Measurements from ENCODE around the gene SIX2.

The SIX2 gene

DNA sequence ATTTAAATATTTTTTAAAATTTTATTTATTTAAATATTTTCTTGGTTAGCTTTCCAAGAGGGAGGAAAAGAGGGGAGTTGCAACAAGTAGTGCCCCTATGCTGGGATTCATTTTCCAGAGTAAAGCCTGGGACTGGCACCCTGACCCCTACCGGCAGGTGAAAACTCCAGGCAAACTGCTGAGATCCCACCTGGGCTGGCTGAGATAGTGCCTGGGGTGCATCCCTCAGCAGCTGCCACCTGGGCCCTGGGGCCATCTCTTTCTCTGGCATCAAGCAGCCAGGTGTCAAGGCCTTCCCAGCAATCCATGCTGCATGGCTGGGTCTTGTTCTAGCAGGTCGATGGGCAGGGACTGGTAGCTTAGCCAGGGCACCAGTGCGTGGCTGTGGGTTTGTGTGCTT lies 6.6 kb downstream of the SIX2 start:
- DNase-seq (ENCODE audit: low read depth in 4 of 4, low spot score in 1 of 4): no peak

DNA sequence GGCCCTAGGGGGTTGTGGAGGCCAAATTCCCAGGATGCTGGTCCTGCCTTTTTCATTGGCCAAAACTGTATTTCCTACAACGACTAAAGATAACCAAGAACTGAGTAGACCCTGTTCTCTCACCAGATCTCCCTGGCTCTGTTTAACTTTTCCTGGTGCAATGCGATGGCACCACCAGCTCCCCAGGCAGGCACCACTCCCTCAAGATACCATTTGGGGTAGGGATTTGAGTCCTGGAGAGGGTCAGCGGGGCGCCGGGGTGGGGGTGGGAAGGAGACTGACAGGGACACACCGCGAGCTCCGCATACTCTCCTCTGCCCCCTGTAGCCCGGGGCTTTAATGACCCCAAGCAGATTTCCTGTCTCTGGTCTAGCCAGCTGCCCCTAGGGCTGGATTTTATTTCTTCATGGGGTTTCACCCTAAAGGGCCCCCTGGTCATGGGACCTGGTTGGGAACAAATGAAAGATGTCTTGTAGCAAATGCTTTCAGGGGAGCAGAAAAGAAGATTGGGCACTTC lies 7.3 kb downstream of the SIX2 start:
- DNase-seq (ENCODE audit: low read depth in 4 of 4, low spot score in 1 of 4): no peak

DNA sequence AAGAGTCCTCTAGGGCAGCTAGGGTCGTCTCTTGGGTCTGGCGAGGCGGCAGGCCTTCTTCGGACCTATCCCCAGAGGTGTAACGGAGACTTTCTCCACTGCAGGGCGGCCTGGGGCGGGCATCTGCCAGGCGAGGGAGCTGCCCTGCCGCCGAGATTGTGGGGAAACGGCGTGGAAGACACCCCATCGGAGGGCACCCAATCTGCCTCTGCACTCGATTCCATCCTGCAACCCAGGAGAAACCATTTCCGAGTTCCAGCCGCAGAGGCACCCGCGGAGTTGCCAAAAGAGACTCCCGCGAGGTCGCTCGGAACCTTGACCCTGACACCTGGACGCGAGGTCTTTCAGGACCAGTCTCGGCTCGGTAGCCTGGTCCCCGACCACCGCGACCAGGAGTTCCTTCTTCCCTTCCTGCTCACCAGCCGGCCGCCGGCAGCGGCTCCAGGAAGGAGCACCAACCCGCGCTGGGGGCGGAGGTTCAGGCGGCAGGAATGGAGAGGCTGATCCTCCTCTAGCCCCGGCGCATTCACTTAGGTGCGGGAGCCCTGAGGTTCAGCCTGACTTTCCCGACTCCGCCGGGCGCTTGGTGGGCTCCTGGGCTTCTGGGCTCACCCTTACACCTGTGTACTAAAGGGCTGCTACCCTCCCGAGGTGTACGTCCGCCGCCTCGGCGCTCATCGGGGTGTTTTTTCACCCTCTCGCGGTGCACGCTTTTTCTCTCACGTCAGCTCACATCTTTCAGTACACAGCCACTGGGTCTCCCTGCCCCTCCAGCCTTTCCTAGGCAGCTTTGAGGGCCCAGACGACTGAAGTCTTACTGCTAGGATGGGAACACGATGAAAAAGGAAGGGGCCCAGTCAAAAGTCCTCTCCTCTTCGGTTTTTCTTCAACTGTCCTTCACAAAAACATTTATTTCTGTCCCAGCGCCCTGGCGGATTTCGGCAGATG lies 8.1 kb downstream of the SIX2 start:
- DNase-seq (ENCODE audit: low read depth in 4 of 4, low spot score in 1 of 4): no peak

DNA sequence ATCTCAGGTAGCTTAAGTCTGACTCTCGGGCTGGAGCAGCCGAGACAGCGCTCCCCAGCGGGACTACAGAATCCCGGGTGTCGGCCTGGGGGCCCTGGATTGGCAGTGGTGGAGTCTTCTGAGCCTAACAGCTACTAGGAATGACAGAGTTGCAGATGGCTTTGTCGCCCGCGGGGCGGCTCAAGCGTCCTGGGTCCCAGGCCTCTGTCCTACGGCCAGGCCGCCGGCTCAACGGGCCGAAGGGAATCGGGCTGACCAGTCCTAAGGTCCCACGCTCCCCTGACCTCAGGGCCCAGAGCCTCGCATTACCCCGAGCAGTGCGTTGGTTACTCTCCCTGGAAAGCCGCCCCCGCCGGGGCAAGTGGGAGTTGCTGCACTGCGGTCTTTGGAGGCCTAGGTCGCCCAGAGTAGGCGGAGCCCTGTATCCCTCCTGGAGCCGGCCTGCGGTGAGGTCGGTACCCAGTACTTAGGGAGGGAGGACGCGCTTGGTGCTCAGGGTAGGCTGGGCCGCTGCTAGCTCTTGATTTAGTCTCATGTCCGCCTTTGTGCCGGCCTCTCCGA lies 8.8 kb downstream of the SIX2 start:
- no peak for DNase-seq (ENCODE audit: low read depth in 4 of 4, low spot score in 1 of 4)

DNA sequence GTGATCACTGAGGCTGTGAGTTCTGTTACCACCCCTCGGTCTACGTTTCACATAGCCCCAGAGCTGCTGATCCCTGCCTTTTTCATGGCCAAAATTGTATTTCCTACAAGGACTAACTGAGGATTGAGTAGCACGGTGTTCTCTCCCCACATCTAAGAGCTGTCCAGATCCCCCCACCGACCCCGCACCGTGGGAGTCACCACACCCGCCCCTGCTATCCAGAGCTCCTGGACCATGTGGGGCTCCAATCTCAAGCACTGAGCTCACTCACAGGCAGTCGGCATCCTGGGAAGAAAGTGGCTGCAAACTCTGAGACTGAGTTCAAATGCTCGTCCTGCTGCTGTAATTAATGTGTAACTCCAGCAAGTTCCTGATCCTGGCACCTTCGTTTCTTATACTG lies 9.7 kb downstream of the SIX2 start:
- no peak for DNase-seq (ENCODE audit: low read depth in 4 of 4, low spot score in 1 of 4)

DNA sequence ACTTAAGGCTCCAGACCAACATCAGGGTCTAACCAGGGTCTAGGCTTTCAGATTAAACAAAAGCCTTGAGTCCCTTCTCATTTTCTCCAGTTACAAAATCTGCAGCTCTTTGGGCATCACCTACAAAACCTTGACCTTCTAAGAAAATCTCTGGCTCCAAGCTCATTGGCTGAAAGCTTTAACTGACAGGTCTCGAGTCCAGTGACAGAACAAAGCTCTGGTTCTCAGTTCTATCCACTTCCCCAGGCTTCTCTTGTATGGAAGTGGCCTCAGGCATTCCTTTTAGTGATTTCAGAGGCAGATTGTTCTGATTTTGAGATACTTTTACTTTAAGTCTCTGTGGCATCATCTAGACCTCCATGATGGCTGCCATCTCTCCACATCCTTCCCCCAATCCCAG lies 11.3 kb downstream of the SIX2 start:
- DNase-seq (ENCODE audit: low read depth in 4 of 4, low spot score in 1 of 4): no peak

DNA sequence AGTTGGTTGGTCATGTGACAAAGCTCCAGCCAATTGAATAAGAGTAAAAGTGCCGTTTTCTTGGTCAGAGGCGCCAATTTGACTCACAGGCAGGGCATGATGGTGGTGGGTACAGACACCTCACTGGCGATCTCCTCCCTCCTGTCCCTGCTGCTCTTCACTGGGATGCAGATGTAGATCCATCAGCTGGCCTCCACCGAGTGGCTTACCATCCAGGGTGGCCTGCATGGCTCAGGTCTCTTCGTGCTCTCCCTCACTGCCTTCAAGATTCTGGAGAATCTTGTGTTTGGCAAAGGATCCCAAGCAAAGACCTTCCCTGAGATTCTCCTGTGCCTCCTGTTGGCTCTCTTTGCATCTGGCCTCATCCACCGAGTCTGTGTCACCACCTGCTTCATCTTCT lies 12.9 kb downstream of the SIX2 start:
- no peak for DNase-seq (ENCODE audit: low read depth in 4 of 4, low spot score in 1 of 4)

DNA sequence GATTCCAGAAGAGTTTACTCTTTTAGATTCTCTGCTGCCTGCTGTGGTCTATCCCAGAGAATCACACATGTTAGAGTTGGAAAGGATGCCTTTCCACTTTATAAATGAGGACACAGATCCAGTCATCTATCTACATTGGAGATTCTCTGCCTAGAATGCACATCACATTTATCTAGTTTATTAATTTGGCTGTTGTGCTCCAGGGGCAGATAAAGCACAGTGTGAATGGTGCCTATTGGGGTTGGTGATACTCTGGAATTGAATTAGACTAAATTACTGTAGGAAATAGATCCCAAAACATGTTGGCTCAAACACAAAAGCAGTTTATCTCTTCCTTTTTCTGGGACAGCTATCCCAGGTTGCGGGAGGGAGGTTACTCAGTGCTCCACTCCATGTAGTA lies 14.9 kb downstream of the SIX2 start:
- no peak for DNase-seq (ENCODE audit: low read depth in 4 of 4, low spot score in 1 of 4)

DNA sequence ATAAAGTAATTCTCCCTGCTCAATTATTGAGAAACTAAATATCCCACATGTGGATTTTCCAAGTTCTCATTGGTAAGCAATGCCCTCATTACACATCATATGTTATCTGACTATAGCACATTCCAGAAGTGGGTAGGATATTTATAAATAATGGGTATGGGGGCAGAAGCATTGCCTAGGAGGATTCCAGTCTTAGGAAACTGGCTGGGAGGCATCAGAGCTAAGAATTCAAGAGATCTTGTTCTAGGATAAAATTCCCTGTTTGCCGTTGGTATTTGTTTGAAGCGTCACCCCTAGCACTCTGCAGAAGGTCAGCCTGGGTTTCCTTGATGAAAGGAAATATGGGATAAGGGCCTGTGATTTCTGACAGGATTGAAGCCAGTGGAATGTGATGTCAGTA lies 20.1 kb downstream of the SIX2 start:
- no peak for DNase-seq (ENCODE audit: low read depth in 4 of 4, low spot score in 1 of 4)

DNA sequence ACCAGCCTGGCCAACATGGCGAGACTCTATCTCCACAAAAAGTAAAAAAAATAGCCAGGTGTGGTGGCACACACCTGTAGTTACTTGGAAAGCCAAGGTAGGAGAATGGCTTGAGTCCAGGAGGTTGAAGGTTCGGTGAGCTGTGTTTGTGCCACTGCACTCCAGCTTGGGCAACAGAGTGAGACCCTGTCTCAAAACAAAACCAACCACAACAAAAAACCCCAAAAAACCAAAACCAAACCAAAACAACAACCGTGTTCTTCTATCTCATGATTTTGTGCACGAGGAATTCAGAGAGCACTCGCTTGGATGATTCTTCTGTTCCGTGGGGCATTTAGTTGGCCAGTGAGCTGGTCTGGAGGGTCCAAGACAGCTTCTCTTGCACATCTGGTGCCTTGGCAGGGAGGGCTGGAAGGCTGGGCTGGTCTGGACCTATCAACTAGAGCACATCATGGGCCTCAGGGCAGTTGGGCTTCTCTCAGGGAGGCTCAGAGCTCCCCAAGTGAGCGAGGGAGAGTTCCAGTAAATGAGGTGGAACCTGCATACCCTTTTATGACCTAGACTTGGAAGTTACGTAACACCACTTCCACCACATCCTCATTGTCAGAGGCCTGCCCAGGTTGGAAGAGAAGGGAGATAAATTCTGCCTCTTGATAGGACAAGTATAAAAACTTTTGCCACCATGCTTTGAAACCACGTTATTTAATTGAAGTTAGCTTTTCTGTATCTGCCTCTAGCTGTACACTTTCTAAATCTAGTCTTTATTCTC lies 25.2 kb downstream of the SIX2 start:
- DNase-seq (ENCODE audit: low read depth in 4 of 4, low spot score in 1 of 4): no peak

DNA sequence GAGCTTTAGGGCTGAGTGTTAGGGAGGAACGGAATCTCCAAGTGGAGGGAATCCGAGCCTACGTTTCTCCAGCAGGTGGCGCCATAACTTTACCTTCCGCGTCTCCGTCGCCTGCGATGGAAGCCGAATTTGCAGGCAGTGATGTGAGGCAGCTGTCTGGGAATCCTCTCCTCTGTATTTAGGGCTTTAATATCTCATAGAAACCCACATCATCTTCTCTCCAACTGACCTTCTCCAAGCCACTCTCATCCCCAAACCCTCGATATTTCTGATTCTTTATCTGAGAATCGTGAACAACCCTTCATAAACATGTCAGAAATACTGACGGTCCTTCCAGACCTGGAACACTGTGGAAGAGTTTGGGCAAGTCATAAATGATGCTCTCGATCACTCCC lies 27.5 kb downstream of the SIX2 start:
- DNase-seq (ENCODE audit: low read depth in 4 of 4, low spot score in 1 of 4): peak; percentile 48 to 64 (median 56)

DNA sequence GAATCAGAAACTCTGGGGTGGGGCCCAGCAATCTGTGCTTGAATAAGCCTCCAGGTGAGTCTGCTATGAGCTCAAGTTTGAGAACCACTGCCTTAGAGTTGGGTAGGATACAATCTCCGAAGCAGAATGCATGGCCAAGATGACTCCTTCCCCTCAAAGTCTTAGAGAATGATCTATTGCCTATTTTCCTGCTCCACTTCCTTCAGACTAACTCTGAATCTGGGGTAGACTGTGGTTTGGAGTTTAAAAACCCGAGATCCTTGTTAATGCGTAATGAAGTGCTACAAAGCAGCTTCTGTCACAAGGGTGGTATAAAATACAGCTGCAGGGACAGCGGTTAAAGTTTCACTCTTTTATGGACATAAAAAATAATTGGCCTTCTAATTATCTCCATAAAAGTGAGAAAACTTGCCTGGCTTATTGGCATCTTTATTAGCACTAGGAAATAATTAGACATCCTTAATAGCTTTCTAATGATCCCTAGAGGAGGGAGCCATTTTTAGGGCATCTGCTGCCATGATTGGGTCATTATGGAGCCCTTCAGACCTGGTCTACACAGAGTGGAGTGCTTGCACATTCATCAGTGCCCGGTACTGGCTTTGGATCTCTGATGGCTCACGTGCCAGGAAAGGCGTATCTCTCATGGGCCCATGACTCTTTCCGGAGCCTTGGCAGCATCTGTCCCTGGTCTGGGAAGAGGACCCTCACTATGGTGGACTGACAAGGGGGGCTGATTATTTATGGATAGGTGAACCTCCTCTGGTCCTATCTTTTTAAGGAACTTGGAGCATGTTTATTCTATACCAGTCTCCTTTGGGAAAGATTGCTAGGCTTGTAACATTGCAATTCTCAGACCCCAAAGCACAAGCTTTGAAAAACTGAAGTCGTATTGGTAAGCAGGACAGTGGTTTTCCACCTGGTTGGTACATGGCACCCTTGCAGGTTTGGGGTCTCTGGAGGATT lies 28.2 kb downstream of the SIX2 start:
- DNase-seq (ENCODE audit: low read depth in 4 of 4, low spot score in 1 of 4): no peak

DNA sequence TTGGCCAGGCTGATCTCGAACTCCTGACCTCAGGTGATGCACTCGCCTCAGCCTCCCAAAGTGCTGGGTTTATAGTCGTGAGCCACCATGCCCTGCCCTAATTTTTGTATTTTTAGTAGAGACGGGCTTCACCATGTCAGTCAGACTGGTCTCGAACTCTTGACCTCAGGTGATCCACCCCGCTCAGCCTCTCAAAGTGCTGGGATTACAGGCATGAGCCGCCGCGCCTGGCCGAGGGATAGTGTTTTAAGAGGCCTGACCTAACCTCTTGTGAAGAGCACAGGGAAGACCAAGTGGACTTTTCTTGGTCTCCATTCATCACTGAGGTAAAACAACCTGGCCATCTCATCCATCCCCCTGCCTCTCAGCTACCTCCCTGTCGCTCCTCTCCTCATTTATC lies 29.7 kb downstream of the SIX2 start:
- no peak for DNase-seq (ENCODE audit: low read depth in 4 of 4, low spot score in 1 of 4)

DNA sequence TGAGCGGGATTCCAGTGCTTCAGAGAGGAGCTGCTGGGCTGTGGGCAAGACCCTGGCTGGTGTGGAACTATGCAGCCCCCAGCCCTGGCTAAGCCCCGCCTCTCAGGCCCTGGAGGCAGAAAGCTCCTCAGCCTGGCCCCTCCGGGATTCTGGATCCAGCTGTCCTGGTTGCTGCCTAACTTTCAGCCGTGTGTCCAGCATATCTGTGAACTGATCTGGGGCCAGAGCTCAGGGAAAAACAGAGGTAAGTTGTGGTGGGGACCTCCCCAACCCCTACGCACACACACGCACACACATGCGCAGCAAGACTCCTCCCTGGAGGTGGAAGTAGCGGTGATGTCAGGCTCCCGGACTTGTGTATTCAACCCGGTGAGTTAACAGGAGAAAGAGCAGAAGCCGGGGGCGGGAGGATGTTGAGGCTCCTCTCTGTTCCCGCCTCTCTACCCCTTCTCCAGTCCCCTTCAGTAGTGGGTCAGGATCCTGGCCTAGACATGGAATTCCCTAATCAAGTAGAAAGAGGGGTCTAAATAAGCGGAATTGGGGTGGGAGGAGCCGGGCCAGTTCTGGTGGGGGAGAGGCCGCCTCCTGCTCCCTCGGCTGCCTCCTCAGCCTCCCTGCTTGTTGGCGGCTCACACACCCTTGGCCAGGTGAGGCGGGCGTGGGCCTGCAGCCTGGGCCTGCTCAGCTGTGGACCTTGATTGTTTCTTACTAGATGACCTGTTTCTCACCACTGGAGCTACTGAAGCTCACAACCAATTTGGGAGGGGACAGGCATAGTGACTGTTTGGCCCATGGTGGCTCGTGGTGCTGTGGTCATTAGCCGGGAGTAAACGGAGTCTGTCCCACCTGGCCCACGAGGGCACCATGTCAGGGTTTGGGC lies 33.4 kb downstream of the SIX2 start:
- DNase-seq (ENCODE audit: low read depth in 4 of 4, low spot score in 1 of 4): no peak

DNA sequence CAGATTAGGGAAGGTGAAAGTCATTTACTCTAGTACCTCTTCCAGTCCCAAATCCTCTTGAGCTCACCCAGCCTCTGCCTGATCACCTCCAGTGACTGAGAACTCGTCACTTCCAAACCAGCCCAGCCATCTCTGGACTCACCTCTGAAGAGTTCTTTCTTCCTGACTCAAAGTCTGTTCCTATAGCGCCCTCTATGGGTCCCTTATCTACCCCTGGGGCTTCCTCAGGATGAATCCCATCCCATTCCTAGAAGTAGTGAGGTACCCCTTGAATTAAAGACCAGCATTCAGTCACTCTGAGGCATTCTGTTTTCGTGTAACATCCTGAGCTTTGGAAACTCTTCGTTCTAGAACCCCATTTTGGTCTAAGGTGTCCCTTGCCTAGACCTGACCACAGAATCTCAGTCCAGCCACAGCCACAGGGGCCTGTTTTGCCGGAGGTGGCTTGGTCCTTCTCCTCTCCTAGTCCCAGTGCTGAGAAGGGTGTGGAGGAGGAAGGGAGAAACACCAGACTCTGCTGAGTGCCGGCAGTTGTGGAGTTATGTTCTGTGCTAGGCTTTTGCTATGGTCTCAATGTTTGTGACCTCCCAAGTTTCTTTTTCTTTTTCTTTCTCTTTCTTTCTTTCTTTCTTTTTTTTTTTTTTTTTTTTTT lies 35.1 kb downstream of the SIX2 start:
- DNase-seq (ENCODE audit: low read depth in 4 of 4, low spot score in 1 of 4): no peak

DNA sequence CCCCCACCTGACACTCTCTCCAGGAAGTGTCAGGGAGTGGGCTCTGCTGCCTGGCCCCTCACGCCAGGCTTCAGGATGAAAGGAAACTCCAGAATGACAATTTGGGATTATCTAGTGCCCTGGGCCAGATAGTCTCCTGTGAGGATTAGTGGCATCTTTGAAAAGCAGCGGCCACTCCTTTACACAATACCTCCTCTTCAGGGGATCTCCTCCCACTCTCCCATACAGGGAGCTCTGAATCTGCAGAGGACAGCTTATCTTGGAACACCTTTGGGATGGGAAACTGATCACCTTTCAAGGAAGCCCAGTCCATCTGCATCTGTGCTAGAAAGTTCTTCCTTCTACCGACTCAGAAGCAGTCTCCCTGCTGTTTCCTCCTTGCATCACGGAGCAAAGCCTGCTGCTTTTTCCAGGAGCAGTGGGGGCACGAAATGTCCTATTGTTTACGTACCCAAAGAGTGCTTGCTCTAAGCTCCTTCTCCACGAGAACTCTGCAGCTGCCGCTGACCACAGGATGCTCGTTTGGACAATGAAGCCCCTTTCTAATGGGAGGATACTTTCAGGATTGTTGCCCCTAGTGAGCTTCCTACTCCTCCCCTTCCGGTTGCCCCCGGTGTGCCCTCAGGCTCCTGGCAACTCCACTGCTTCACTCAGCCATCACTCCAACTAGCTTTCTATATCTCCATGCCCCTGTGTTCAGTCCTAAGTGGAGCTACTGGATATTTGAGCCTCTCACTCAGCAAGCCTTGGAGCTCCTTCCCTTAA lies 36.3 kb downstream of the SIX2 start:
- no peak for DNase-seq (ENCODE audit: low read depth in 4 of 4, low spot score in 1 of 4)

DNA sequence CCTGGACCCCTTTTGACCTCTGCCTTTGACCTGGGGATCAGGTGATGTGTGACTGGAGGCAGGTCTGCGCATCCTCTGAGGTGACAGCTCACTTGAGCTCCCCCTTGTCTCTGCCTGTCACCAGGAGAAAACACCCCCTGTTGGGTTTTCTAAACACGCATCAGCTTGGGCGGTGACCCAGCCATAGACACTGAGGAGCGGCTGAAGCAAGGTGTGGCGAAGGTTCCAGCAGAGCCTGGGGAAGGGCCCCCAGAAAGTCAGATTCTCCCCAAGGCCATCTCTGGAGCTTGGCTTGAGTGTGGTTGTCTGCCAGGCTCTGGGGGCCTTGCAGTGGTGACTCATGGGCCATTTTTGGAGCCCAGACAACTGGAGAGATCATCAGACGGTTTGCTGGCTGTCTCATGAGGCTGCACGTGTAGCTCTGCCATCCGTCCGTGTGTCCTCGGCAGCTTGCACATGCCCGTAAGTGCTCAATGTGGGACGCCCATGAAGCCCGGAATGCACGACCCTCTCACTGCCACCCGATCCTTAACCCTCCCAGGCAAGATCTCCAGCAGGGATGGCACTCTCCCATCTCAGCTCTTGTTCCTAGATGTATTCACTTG lies 38.3 kb downstream of the SIX2 start:
- DNase-seq (ENCODE audit: low read depth in 4 of 4, low spot score in 1 of 4): no peak

DNA sequence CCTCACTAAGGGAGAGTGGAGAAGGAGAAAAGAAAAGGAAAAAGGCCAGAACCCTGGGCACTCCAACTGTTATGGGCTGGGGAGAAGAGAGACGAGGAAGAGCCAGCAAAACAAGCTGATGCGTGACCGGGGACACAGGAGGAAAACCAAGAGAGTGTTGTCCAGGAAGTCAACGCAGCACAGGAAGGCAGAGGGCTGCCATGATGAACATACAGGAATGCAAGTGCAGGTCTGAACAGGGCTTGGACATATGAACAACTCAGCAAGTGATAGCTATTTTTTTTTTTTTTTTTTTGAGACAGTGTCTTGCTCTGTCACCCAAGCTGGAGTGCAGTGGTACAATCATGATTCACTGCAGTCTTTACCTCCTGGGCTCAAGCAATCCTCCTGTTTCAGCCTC lies 39.3 kb downstream of the SIX2 start:
- no peak for DNase-seq (ENCODE audit: low read depth in 4 of 4, low spot score in 1 of 4)

All from stimulated activated CD4-positive, alpha-beta T cell treated with anti-CD3 and anti-CD28 coated beads, Interleukin-1b, Interleukin-23, amount 100 ng/mL, for 24 hours (primary cell).